ENCODE results near the gene NKAIN4.

GRCh38 chr20:63268256-63268655 is 14.0 kb upstream of the NKAIN4 start:
- TF ChIP-seq EZH2 (IDR thresholded peaks at IDR 0.05): no peak
- TF ChIP-seq POLR2AphosphoS5 (IDR thresholded peaks at IDR 0.05; ENCODE audit: borderline replicate concordance, low read depth, low read length): no peak
- no peak for TF ChIP-seq FOXP2 (optimal IDR thresholded peaks at IDR 0.05; ENCODE audit: control extremely low read depth, extremely low read length, insufficient read depth)
